ENCODE results near the gene WASHC3. TPM values are rescaled to one million over a fixed set of nuclear protein-coding genes. Genes with fewer than 3 reads are reported as not detected.
A peak's percentile ranks its signal among the peaks of the same experiment; 100 is the strongest.

WASHC3 gene
- total RNA-seq, 1 donor from 2014 or later = 38.2 TPM

- ATAC-seq (no peak), DNase-seq (no peak)
- H3K36me3 ChIP-seq = no peaks in the 10 kb centered on the region
- no peaks in the 10 kb centered on the region for H3K4me1 ChIP-seq
- H3K27ac ChIP-seq = no peak overlapping the region
- H3K4me3 ChIP-seq = no peak overlapping the region
- H3K9me3 ChIP-seq = no peaks in the 10 kb centered on the region
- intact Hi-C loops (cut with DNase I) = no loop called here
- no peak for TF ChIP-seq CTCF (IDR thresholded peaks at IDR 0.05)
- H3K27me3 ChIP-seq (ENCODE audit: low read depth) = no peaks in the 10 kb centered on the region
Measured at GRCh38 chr12:101997102-101997501, 64.7 kb downstream of the WASHC3 start.

- Histone ChIP-seq H3K27me3 (ENCODE audit: low read depth) (no peaks in the 10 kb centered on the region), H3K36me3 (no peaks in the 10 kb centered on the region), H3K27ac (no peak overlapping the region), H3K9me3 (no peaks in the 10 kb centered on the region), H3K4me3 (no peak overlapping the region), H3K4me1 (no peaks in the 10 kb centered on the region)
- DNase-seq (no peak), ATAC-seq (no peak)
- intact Hi-C loops (cut with DNase I) = no loop called here
- no peak for TF ChIP-seq CTCF (IDR thresholded peaks at IDR 0.05)
Measured at GRCh38 chr12:101995684-101996083, 66.1 kb downstream of the WASHC3 start.

- Histone ChIP-seq H3K36me3 (no peaks in the 10 kb centered on the region), H3K27me3 (ENCODE audit: low read depth) (no peaks in the 10 kb centered on the region), H3K4me1 (no peaks in the 10 kb centered on the region), H3K27ac (no peak overlapping the region), H3K4me3 (no peak overlapping the region), H3K9me3 (no peaks in the 10 kb centered on the region)
- no peak for DNase-seq
- no peak for ATAC-seq
- intact Hi-C loops (cut with DNase I) = no loop called here
- TF ChIP-seq CTCF (IDR thresholded peaks at IDR 0.05) = no peak
Measured at GRCh38 chr12:101992091-101992490, 69.7 kb downstream of the WASHC3 start.

GRCh38 chr12:101982307-101982706 lies 79.5 kb downstream of the WASHC3 start:
- Histone ChIP-seq H3K36me3 (no peaks in the 10 kb centered on the region), H3K9me3 (no peaks in the 10 kb centered on the region), H3K27ac (no peak overlapping the region), H3K4me1 (no peaks in the 10 kb centered on the region), H3K4me3 (no peak overlapping the region), H3K27me3 (ENCODE audit: low read depth) (no peaks in the 10 kb centered on the region)
- DNase-seq = no peak
- intact Hi-C loops (cut with DNase I) = no loop called here
- no peak for TF ChIP-seq CTCF (IDR thresholded peaks at IDR 0.05)
- ATAC-seq = no peak

- TF ChIP-seq CTCF (IDR thresholded peaks at IDR 0.05) = no peak
- H3K27ac ChIP-seq = no peak overlapping the region
- intact Hi-C loops (cut with DNase I) = no loop called here
- H3K36me3 ChIP-seq = no peaks in the 10 kb centered on the region
- ATAC-seq (peak in 1 of 2 donors; percentile 63), DNase-seq (no peak)
- no peaks in the 10 kb centered on the region for H3K4me1 ChIP-seq
- H3K9me3 ChIP-seq = no peaks in the 10 kb centered on the region
- no peak overlapping the region for H3K4me3 ChIP-seq
- no peaks in the 10 kb centered on the region for H3K27me3 ChIP-seq (ENCODE audit: low read depth)
Measured at GRCh38 chr12:101981868-101982267, 79.9 kb downstream of the WASHC3 start.

GRCh38 chr12:101968770-101969169 lies 93.0 kb downstream of the WASHC3 start:
- Histone ChIP-seq H3K4me3 (no peak overlapping the region), H3K27me3 (ENCODE audit: low read depth) (no peaks in the 10 kb centered on the region), H3K9me3 (no peaks in the 10 kb centered on the region), H3K4me1 (no peaks in the 10 kb centered on the region), H3K27ac (no peak overlapping the region), H3K36me3 (no peaks in the 10 kb centered on the region)
- ATAC-seq = no peak
- no peak for DNase-seq
- intact Hi-C loops (cut with DNase I) = no loop called here
- no peak for TF ChIP-seq CTCF (IDR thresholded peaks at IDR 0.05)
